HG03045 (cell line): ENCODE results near the gene IQSEC2.

Experiments
- ATAC-seq: cut with Tn5 transposase; IDR thresholded peaks from one replicate; pipeline ENCODE4 v1.9.1; 2021; ENCODE audit warnings: mild to moderate bottlenecking, moderate library complexity; ENCODE audit not compliant: unreplicated experiment

The IQSEC2 gene

DNA sequence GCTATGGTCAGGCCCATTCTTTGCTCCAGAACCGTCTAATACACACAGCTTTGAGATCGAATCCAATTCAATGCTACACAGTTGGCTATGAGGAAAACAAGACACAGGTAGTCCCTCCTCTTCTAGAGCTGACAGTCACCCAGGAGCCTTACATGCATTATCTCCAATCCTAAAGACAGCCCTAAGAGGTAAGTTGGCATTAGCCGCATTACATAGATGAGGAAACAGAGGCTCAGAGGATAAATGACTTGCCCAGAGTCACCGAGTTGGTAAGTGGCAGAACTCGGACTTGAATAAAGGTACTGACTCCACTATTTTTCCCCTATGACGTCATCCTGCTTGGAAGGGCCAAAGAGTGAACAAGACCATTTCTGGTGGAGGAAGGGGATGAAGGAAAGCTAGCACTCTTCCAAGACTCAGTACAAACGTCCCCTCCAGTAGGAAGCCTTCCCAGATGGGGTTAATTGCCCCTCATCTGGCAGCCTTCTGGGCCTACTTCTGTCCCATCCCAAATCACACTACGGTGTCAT, 8.5 kb downstream of the IQSEC2 start:
- no peak for ATAC-seq

DNA sequence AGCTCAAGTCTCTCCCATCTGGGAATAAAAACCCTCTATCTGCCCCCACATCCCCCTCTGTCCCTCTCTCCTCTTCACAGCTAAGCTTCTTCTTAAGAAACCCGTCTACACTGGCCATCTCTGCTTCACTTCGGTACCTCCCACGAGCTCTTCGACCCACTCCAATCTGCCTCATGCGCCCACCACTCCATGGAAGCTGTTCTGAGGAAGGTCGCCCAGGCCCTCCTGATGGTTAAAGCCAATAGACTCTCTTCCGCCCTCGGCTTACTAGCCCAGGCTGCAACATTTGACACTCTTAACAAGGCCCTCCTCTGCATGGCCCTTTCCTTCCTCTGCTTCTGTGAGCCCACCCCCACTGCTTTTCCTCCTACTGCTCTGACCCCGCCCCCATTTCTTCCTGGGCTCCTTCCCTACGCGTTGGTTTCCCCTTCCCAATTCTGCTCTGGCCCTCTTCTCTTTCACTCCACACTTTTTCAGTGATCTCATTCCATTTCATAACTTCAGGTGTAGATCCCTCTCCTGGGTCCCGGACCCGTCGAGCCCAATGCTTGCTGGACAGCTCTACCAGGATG, 11.8 kb downstream of the IQSEC2 start:
- ATAC-seq, result no peak

DNA sequence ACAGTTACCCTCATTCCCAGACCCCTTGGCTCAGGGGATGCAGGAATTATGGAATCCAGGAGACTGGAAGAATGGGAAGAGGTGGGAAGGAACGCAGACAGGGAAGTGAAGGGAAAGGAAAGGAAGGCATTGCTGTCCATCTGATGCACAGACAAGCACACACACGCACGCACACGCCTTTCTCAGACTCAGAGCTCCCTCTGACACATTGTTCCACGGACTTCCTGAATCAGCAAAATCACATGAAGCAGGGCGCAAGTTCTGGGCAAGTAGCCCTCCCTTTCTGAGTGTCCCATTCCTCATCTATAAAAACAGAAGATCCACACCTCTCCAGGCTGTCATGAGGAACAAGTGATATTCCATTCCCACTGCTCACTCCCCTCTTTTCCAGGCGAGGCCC, 13.2 kb downstream of the IQSEC2 start:
- ATAC-seq, result no peak

DNA sequence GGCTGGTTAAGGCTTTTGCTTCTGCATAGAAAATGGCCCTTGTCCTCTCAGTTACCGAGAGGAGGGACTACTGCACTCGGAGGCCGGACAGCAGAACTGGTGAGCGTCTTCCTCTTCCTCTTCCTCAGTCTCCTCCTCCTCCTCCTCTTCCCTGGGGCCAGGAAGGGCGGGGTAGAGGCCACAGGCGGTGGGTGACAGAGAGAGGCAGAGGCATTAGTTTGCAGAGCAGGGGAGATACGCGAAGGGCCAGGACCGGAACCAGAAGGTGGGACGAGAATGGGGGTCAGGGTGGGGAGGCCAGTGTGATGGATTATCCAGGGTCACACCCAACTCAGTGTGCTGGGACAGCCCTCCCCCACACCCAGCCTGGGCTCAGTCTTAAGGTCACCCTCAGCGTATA, 14.5 kb downstream of the IQSEC2 start:
- ATAC-seq, result no peak

DNA sequence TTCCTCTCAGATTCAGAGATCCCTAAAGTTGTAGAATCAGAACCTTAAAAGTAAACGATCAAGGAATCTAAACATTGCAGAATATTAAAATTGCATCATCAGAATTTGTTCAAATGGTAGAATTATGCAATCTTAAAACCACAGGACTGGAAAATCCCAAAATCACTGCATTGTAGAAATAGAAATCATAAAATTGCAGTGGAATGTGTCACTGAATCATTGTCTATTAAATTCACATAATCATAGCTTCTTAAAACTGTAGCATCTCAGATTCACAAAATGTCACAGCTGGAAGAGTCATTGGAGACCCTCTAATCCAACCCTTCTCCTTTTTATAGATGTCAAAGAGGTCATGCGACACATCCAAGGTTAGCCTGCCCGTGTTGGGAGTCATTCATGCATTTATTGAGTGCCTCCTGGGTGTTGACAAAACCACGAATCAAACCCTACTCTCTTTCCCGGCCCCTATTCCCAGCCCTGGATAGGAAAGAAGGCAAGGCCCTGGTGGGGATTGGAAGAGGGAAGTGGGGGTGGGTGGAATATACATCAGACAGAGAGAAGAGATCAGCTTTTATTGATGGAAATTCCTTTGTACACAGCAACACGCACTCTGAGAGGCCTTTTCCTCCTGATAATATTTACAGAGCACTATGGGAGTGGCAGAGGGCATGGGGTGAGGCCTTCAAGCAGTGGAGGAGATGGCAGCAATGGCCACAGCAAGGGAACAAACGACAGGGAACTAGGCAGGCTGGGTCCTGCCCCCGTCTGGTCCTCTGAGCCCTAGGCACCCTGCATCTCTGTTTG, 15.4 kb downstream of the IQSEC2 start:
- ATAC-seq, result no peak

DNA sequence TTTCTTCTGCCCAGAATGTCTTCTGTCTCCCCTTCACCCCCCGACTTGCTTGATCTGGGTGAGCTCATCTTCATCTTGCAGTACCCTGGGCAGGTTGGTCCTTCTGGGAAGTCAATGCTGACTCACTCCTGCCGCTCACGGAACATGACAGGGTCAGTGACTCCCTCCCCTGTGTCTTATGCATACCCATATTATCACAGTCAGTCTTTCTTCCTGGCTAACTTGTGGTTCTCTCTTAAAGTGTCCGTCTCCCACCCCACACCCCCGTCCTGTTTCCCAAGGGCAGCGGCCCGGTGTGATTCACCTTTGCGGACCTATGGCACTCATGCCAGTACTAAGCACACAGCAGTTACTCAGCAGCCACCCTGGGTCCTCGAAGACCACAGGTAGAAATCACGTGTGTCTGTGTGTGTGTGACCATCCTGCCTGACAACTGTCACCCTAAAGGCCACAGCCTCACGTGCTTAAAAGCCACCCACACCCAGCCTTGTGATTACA, 17.7 kb downstream of the IQSEC2 start:
- ATAC-seq, result no peak

DNA sequence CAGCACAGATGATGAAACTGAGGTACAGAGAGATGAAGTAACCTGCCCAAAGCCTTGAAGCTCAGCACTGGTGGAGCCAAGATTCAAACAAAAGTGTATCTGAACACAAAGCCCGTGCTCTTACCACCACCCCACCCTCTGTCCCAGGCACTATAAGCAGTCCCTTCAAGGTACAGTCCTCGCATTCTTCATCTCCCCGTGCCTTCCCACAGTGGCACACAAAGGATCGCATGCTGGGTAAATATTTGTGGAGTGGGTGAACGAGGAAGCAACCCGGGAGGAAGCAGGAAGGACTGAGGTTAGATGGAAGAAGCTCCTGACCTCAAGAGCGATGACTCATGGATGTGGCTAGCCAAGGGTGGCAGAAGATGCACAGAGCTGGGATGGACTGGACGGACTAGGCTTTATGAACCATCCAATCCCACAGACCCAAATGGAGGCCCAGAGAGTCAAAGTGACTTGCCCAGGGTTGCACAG, 18.4 kb downstream of the IQSEC2 start:
- ATAC-seq, result no peak

DNA sequence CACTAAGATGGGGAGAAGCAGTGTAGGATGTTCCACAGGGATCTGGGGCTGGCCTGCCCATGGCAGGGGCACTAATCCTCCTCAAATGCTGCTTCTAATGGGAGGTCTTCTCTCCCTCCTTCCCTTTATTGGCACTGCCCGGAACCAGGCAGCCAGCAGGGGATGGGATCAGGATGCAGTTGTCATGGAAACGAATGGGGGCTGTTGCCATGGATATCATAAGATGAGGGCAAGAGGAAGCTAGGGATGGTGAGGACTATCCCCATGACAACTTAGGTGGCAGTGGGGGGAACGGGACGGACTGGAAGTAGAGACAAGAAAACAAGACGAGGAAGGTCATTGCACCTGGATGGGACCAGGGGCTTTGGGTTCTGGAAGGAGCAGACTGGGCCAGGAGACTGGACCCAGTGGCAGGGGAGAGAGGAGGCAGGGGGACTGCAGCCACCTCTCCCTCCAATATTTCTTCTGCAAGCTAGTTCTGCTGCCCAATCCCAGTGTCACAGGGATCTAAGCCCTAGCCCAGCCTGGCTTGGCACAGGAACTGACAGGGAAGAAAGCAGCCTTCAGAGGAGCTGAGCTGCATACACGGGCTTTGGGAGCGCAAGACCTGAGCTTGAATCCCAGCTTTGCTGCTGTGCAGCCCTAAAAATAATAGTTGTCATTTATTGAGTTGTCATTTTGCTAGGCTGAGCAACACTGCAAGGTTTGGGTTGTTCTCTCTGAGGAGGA, 19.0 kb downstream of the IQSEC2 start:
- no peak for ATAC-seq

DNA sequence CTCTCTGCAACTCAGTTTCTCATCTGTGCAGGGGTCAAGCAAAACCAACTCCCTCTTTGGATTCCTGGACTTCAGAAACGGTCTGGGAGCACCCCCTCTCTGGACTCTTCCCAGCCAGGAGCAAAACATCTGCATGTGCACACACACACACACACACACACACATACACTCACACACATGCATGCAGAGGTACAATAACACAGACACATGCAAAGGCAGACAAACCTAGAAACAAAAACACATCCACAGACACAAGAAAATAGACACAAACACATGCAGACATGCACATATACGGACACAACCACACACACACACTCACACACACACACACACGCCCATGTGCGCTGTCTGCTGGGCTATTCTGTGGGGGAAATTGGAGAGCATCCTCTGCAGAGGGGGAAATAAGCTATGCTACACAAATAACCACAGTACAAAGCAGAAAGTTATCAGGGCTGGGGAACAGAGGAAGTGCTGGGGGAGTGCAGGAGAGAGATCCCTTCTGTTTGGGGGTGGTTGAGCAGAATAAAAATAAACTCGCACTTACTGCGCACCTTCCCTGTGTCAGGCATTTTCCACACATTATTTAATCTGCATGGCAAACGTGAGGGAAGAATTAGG, 19.9 kb downstream of the IQSEC2 start:
- ATAC-seq, result no peak

DNA sequence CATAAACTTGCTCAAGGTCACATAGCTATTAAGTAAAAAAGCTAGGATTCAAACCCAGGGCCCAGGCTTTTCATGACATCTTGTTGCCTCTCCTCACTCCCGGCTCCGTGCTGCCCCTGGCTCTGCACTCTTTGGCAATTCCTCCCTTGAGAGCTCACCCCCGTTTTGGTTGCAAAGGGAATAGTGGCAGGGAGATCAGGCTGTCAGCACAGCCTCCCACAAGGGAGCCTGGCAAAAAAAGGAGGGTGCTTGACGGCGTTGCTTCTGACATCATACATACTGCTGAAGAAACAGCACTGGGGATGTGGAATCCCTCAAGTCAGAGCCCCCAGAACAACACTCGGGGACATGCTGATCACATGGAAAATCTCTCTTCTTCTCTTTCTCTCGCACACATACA, 20.5 kb downstream of the IQSEC2 start:
- no peak for ATAC-seq

DNA sequence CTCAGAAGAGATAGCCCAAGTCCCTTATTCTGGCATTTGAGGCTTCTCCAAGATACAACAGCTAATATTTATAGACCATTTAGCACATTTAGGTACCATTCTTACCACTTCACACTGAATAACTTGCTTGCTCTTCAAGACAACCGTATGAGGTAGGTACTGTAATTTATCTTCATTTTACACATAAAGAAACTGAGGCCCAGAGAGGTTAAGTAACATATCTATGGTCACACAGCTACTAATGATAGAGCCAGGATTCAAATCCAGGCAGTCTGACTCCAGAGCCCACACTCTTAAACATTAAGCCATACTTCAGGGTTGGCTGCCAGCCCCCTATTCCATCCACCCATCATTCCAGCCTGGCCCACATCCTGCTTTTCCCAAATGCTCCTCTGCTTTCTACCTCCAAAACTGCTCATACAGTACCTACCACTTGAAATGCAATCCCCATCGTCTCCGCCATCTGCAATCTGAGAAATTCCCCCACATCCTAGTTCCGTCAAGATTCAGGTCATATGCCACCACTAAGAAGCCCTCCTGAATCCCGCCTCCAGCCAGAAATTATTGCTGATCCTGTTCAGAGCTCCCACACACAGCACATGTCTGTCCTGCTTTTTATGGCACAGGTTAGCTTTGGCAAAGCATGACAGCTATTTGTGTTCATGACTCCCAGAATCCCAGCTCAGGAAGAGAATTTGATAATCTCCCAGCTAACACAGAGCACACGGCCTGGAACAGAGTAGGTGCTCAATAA, 23.5 kb downstream of the IQSEC2 start:
- no peak for ATAC-seq

DNA sequence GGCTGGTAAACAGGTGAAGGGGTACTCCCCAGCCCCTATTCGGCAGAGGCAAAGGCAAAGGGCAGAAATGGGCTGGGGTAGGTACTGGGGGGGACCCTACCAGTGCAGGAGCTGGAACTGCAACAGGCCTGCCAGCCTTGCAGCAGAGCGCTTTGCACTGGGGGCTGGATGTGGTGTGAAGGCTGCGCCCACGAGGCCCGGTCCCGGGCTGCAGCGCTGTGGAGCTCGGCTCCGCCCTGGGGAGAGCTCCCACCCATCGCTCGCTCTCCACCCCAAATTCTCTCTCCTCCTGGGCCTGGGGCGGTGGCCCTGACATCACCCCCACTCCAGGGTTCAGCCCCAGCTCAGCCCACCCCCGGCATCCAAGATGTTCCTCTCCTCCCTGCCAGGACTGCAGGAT, 24.2 kb downstream of the IQSEC2 start:
- ATAC-seq, result no peak

DNA sequence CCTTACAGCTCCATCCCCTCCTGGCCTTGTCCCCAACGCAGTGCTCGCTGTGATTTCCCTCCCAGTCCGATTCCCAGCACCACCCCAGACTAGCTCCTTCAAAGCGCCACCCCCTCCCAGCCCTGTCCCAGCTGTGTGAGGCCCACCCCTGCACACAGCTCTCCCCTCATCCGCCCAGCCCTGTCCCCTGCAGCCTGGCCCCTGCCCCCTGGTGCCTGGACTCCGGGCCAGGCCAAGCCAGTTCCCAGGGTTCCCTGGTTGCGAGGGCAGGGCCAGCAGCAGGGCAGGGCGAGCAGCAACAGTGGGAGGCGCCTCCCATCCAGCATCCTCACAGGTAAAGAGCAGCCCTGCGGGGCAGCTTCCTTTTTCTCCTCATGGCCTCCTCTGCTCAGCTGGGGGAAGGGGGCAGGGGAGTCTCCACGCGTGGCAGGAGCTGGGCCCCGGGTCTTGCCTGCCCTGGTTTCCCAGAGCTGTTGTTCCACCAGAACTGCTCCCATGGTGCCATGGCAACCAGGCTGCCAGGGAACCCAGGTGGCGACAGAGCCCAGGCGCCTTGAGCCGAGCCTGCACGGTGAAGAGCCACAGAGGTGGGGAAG, 24.8 kb downstream of the IQSEC2 start:
- ATAC-seq, result no peak

DNA sequence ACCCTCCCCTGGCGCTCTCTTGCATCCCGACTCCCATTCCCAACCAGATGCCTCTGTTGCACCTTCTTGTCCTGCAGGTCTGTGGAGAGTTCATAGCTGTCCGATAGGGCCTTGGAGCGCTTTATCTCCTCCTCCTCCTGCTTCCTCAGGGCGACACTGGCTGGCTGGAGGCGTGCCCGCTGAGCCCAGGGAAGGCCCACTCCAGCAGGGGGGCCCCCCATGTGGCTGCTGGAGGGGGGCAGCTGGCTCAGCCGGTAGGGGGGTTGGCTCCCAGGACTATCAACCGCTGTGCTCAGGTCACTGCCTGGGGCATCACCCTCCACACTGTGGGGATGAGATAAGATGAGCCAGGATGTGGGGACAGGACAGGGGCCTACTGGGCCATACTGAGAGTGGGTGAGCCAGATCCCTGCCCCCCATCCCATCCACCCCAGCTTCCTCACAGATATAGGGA, 25.6 kb downstream of the IQSEC2 start:
- no peak for ATAC-seq

DNA sequence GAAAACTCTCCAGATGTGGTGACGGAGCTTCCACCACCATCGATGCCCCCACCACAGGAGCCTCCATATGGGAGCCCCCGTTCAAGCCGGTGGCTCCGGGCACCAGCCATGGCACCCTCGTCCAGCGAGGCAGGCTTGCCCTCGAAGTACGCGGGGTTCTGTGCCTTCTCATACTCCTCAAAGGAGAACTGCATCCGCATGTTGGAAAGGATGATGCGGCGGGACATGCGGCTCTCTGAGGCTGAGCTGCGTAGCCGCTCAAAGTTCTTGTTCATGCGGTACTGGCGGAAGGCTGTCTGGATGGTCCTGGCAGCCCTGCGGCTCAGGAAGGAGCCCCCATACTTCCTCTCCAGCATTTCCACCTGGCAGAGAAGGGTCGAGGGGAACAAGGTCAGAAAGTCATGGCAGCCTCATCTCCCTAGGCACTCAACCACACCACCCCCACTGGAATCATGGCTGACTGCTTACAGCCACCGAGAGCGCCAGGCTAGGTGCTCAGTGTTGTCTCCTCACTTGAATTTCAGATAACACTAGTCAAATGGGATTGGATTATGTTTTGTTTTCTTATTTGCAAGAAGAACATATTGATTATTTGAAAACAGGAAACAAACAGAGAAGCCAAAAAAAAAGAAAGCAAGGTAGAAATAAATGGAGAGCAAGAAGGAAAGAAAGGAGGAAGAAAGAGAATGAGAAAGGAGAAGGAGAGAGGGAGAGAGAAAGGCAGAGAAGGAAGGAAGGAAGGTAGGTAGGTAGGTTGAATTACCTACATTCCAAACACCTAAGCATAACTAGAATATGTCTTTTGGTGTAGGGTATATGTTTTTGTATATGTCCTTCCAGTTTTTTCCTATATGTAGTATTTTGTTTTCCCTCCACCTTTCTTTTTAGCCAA, 26.6 kb downstream of the IQSEC2 start:
- ATAC-seq, result no peak

DNA sequence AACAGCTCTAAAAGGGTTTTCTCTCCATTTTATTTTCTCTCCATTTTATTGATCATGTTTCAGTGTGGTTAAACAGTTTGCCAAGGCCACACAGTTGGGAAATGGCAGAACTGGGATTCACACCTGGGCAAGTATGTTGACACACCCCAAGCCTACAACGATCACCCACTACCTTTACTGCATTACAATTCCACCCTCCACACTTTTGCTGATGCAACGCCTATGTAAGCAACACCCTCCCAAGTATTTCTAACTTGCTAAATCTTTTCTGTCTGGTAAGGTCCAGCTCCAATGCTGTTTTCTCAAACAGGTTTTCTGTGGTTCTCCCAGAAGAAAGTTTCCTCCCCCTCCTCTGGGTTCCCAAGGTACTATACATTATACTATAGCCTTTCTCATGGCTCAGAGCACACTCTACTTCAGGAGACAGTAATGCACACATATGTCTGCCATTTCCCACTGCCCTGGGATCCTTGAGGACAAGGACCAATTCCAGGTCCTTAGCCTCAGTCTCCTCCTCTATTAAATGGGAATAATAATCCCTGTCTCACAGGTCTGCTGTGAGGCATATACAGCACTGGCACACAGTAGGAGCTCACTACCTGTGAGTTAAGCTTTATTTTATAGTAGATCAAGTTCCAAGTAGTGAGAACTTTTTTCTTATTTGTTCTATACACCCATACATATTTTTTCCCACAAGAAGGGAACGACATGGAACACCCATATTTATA, 27.9 kb downstream of the IQSEC2 start:
- no peak for ATAC-seq

DNA sequence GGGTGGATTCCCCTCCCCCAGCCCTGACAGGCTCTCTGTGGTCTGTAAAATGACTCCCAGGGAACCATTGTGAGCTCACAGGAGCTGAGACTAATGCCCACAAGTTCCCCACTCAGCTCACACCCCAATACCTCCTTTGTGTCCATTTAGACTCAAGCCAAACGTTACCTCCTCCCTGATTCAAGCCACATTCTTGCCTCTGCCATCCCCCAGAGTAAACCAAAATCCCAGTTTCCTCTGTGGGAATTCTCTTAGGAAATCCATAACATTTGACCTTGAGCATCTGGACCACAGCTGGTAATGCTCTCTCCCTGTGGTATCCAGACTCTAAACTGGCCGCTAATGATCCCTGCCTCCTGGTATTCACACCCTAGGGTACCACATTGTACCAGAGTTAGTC, 30.1 kb downstream of the IQSEC2 start:
- no peak for ATAC-seq

DNA sequence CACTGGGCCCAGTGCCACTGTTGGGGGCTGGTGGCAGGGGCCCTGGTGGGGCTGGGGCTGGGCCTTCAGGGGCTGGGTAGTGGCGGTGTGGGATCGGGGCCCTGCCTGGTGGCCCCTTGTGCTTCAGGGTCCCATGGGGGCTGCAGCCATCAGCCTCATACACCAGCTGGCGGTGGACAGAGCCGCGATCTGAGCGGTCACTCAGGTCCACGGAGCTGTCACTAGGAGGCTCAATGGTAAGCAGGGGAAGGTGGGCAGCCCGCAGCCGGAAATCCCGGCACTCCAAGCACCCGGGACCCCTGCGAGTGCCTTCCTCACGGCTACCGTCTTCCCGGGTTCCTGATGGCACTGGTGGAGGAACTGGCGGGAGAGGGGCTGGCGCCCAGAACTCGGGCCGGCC, 30.8 kb downstream of the IQSEC2 start:
- no peak for ATAC-seq
